HG03342 (cell line): ENCODE results near the gene SMAD1.

Experiments
- ATAC-seq: cut with Tn5 transposase; IDR thresholded peaks from one replicate; pipeline ENCODE4 v1.9.1; 2021; ENCODE audit warnings: mild to moderate bottlenecking, moderate library complexity; ENCODE audit not compliant: unreplicated experiment

Gene SMAD1

DNA sequence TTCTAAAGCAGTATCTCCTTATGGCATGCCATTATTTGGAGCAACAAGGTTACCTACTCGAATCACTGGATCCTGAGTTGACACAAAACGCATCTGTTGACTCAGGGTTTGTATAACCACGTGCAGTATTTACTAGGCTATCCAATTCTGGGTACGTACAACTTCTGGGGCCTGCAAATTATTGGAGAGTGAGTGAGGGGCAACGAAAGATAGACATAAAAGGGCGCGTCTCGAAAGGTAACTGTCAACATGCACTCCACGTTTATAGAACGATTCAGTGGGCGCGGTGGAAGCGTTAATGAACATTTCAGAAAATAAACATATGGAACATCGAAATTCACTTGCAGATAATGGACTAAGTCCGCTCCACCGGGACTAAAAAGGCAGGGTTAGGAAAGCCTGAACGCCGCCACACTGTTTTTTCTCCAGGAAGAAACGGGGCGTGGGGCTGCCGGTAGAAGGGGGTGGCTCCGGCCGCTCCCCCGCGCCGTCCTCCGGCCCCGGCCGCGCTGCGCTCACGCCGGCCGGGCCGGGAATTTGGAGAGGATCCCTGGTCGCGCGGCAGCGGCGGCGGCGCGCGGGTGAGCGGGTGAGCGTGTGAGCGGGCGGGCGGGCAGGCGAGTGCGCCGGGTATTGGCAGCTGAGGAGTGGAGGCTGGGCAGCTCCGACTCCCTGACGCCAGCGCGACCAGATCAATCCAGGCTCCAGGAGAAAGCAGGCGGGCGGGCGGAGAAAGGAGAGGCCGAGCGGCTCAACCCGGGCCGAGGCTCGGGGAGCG lies at the start of gene SMAD1:
Gene SMAD1, plus strand, starts transcription at position 690 of the 778 bp plus-strand sequence. CDS start 32,761 bp downstream, outside the sequence.
- peak; percentile 46 for ATAC-seq

DNA sequence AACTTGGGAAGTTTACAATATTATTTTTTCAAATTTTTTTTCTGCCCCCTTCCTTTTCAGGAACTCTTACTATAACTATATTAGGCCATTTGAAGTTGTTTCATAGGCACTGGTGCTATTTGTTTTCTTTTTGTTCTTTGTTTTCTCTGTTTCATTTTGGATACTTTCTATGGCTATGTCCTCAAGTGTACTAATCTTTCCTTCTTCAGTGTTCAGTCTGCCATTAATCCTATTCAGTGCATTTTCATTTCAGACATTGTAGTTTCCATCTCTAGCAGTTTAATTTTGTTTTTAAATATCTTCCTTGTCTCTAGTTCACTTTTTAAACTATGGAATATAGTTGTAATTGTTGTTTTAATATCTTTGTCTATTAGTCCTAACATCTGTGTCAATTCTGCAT lies 48.0 kb upstream of the SMAD1 start:
- no peak for ATAC-seq

GRCh38 chr4:145435646-145436045 lies 46.0 kb upstream of the SMAD1 start:
- ATAC-seq = no peak

DNA sequence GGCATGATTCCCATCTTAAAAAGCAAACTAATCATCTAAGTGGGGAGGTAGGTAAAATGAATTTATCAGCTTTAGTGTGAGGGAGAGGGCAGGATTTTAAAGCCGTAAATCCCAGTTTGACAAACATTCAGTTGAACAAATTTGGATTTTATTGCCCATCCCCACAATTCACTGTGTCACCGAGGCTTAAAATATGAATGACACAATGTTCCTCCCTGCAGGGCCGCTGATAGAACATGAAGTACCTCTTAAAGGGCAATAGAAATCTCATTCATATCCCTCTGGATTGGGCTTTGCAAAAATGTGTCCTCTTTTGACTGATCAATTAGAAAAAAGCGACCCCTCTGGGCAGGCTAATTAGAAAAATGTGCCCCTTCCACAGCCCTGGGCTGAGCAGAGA lies 45.5 kb upstream of the SMAD1 start:
- ATAC-seq = no peak

- ATAC-seq = no peak
Observed at GRCh38 chr4:145436796-145437195, 44.9 kb upstream of the SMAD1 start.

DNA sequence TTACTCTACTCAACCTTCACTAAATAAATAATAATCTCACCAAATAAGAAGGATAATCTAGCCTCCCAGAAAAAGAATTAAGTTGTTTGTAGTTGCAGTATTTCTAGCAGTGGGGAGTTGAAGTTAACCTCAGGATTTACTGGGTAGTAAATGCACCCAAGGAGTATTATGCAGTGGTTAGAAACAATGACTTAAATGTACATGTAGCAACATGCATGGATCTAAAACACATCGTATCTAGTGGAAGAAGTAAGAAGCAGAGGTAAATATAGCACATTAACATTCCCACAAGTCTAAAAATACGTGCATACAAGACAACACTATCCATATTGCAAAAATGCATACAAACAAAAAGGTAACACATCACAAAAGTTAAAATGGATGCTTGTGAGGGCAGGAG lies 44.2 kb upstream of the SMAD1 start:
- ATAC-seq = no peak

GRCh38 chr4:145438298-145438697 lies 43.4 kb upstream of the SMAD1 start:
- ATAC-seq = no peak

DNA sequence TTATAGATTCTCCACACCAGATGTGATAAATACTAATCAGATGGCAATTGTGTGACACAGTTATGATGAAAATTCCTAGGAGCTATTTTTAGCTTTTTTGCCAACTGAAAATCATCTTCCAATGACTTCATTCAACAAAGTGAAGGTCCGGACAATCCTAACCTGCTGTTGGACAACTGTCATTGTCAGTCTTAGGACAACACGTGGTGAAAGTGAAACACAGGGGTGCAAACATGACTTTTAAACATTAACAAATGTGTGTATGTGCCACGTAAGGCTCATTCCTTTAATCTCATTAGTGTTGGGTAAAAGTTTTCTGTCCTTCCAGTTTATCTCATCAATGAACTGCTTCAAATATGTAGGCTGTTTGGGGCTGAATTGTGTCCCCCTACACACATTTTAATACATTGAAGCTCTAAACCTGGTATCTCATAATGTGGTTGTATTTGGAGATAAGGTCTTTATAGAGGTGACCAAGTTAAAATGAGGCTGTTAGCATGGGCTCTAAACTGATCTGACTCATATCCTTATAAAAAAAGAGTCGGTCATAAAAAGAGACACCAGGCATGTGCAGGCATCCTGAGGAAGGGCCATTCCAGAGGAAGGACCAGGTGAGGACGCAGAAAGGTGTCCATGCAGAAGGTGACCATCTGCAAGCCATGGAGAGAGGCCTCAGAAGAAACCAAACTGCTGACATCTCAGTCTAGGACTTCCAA lies 41.2 kb upstream of the SMAD1 start:
- ATAC-seq = no peak

DNA sequence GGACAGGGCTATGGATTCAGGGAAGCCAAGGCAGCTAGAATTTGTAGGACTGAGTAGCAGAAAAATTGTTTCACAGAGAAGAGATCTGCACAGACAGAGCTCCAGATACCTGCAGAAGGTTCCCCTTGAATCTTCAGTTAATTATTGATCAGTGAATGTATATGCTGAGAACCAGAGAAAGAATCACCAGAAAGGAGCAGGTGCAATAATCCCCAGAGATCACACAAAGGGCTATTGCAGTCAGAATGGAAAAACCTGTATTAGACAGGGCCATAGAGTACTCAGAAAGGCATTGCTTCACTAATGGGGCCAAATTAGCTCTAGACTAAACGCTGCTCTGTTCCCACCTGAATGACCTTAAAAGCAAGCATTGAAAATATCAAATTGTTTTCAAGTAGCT lies 35.5 kb upstream of the SMAD1 start:
- peak; percentile 91 for ATAC-seq

- no peak for ATAC-seq
Observed at GRCh38 chr4:145451895-145452294, 29.8 kb upstream of the SMAD1 start.

- ATAC-seq = no peak
Observed at GRCh38 chr4:145452447-145453162, 29.0 kb upstream of the SMAD1 start.

DNA sequence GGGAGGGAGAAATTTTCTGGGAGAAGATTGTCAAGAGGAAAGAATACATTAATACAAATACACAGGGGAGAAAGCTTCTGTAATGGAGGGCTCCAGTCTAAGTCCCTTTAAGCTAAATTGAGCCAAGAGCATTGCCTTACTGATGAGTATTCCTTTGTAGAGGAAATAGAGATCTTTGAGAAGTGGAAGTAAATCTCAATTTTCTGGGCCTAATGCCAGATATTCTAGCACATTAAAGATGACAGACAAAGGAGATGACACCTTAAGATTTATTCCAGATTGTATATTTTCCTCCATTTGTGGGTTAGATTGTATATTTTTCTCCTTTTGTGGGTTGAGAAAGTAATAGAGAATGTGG lies 28.5 kb upstream of the SMAD1 start:
- no peak for ATAC-seq

DNA sequence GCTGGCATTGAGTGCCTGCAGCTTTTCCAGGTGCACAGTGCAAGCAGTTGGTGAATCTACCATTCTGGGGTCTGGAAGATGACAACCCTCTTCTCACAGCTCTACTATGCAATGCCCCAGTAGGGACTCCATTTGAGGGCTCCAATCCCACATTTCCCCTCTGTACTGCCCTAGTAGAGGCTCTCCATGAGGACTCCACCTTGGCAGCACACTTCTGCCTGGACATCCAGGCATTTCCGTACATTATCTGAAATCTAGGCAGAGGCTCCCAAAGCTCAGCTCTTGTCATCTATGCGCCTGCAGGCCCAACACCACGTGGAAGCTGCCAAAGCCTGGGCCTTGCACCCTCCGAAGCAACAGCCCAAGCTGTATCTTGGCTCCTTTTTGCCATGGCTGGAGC lies 8.4 kb upstream of the SMAD1 start:
- no peak for ATAC-seq

- ATAC-seq = peak; percentile 42
Observed at GRCh38 chr4:145480257-145480656, 1.4 kb upstream of the SMAD1 start.

DNA sequence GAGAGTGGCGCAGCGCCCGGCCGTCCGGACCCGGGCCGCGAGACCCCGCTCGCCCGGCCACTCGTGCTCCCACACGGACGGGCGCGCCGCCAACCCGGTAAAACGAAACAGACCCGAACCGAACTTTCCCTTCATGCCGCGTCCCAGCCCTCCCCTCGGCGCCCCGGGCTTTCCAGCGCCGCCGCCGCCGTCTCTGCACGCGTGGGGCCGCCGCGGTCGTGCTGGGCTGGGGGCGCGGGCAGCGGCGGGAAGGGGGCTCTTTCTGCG lies 222 bp downstream of the SMAD1 start:
- no peak for ATAC-seq

GRCh38 chr4:145482209-145483037 lies 770 bp downstream of the SMAD1 start:
- ATAC-seq = peak; percentile 28

GRCh38 chr4:145483514-145483913 lies 1.9 kb downstream of the SMAD1 start:
- no peak for ATAC-seq

- no peak for ATAC-seq
Observed at GRCh38 chr4:145484225-145484846, 2.7 kb downstream of the SMAD1 start.

GRCh38 chr4:145485120-145485519 lies 3.5 kb downstream of the SMAD1 start:
- ATAC-seq = no peak

DNA sequence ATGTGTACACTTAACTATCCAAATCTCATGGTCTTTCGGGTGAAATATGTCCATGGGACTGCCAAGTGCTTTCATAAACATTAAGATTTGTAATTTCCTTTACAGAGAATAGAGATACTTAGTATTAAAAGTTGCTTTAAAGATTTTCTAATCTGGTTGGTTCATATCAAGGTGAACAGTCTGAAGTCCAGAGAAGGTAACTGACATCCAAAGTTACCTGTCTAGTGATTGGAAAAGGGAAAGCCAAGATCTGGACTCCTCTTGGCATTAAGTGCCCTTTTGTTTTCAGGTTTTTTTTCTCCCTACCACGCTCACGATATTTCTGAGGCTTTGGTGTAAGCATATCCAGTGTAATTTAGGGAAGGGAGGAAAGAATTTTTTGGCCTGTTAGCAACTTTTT lies 5.0 kb downstream of the SMAD1 start:
- no peak for ATAC-seq

DNA sequence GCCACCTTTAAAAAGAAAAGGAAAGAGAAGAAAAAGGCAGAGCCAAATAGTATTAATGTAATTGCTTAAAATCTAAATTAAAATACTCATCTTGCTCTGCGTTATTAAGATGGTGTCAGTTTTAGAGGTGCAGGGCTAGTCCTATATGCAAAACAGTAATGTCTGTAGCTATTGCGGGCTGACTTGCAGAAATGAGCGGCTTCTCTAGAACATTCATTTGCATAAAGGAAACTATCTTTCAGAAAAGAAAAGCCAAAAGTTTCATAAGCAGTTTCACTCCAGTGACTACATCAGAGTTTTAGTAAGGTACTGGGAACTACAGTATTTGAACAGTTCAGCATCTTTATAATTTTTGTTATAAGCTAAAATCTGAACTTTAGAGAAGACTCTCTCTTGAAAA lies 6.0 kb downstream of the SMAD1 start:
- ATAC-seq = peak; percentile 95
